Thoracic aorta (tissue), 2 donors: Measurements from ENCODE around the gene ATXN7L1. TPM values are rescaled to one million over a fixed set of nuclear protein-coding genes. Genes with fewer than 3 reads are reported as not detected.

Source experiments
- ATAC-seq: fragments of 150-250 bp; one replicate; pipeline ENCODE4 v1.8.0; 2017; ENCODE audit warnings: low read depth; ENCODE audit not compliant: insufficient number of reproducible peaks, low FRiP score
- DNase-seq: peaks from one replicate; pipeline ENCODE4 v3.0.0-alpha.2; 2020; ENCODE audit warnings: low spot score
- H3K27ac ChIP-seq, 2 donors: fragments of 200-600 bp; sonication (generic); 1 replicate in 1 of 2; 2 replicates in 1 of 2; pipeline ENCODE4 v1.5.1; 2016; ENCODE audit warnings: mild to moderate bottlenecking in 2 of 2, moderate library complexity in 2 of 2
- H3K27me3 ChIP-seq: fragments of 200-600 bp; sonication (generic); replicated peaks from 2 replicates; pipeline ENCODE4 v1.6.0; 2016; ENCODE audit warnings: mild to moderate bottlenecking; ENCODE audit not compliant: insufficient read depth
- H3K36me3 ChIP-seq: fragments of 200-600 bp; sonication (generic); one replicate; pipeline ENCODE4 v1.5.1; 2016
- H3K4me1 ChIP-seq, 2 donors: fragments of 200-600 bp; sonication (generic); 1 replicate in 1 of 2; 2 replicates in 1 of 2; pipeline versions ENCODE4 v1.5.1 to v1.6.0; 2016; ENCODE audit warnings: low read depth in 2 of 2, mild to moderate bottlenecking in 1 of 2; ENCODE audit not compliant: control insufficient read depth in 1 of 2
- H3K4me3 ChIP-seq: fragments of 200-600 bp; sonication (generic); 2 replicates; pipeline ENCODE4 v1.5.1; 2016; ENCODE audit warnings: mild to moderate bottlenecking
- H3K9me3 ChIP-seq: fragments of 200-600 bp; sonication (generic); 2 replicates; pipeline ENCODE4 v1.5.1; 2016
- CTCF ChIP-seq: fragments of 200-600 bp; sonication (generic); IDR thresholded peaks from one replicate; pipeline ENCODE4 v1.5.1; 2019; ENCODE audit warnings: antibody characterized with exemption
- total RNA-seq, 2 donors: library from RNA; depleted of rRNA; stranded (reverse); fragments of >200 nt; gene quantifications; one replicate each; pipeline versions ENCODE4 v1.1.0 to v1.2.3, GENCODE V29; 2016

Gene ATXN7L1
- total RNA-seq, 2 donors from 2014 or later = 11.6 to 13.4 TPM

GRCh38 chr7:105724688-105725087 is 151.7 kb downstream of the ATXN7L1 start:
- H3K27me3 ChIP-seq = no peaks in the 10 kb centered on the region
- no peak for TF ChIP-seq CTCF
- no peaks in the 10 kb centered on the region for H3K9me3 ChIP-seq
- no peak overlapping the region for H3K4me3 ChIP-seq
- no peaks in the 10 kb centered on the region for H3K36me3 ChIP-seq
- H3K4me1 ChIP-seq = no peaks in the 10 kb centered on the region
- ATAC-seq = no peak
- DNase-seq = no peak
- H3K27ac ChIP-seq = no peak overlapping the region

GRCh38 chr7:105723572-105723971 is 152.8 kb downstream of the ATXN7L1 start:
- H3K4me1 ChIP-seq = no peaks in the 10 kb centered on the region
- no peak for TF ChIP-seq CTCF
- H3K4me3 ChIP-seq = no peak overlapping the region
- H3K9me3 ChIP-seq = no peaks in the 10 kb centered on the region
- no peak for ATAC-seq
- H3K27me3 ChIP-seq = no peaks in the 10 kb centered on the region
- DNase-seq = no peak
- no peaks in the 10 kb centered on the region for H3K36me3 ChIP-seq
- H3K27ac ChIP-seq = no peak overlapping the region

GRCh38 chr7:105721571-105722104 is 154.8 kb downstream of the ATXN7L1 start:
- no peak for TF ChIP-seq CTCF
- Histone ChIP-seq H3K4me1 (peaks cover 0 to 3% of the 10 kb centered on the region in 2 donors), H3K27me3 (no peaks in the 10 kb centered on the region), H3K4me3 (no peak overlapping the region), H3K36me3 (no peaks in the 10 kb centered on the region), H3K27ac (no peak overlapping the region), H3K9me3 (no peaks in the 10 kb centered on the region)
- DNase-seq (no peak), ATAC-seq (no peak)

- no peak for TF ChIP-seq CTCF
- Histone ChIP-seq H3K9me3 (no peaks in the 10 kb centered on the region), H3K27me3 (no peaks in the 10 kb centered on the region), H3K36me3 (no peaks in the 10 kb centered on the region), H3K4me3 (no peak overlapping the region), H3K27ac (no peak overlapping the region), H3K4me1 (peaks cover 0 to 3% of the 10 kb centered on the region in 2 donors)
- DNase-seq (no peak), ATAC-seq (no peak)
Observed at GRCh38 chr7:105719919-105720318, 156.5 kb downstream of the ATXN7L1 start.

- Histone ChIP-seq H3K36me3 (no peaks in the 10 kb centered on the region), H3K9me3 (no peaks in the 10 kb centered on the region), H3K27me3 (no peaks in the 10 kb centered on the region), H3K4me3 (no peak overlapping the region), H3K27ac (no peak overlapping the region), H3K4me1 (peaks cover 0 to 3% of the 10 kb centered on the region in 2 donors)
- TF ChIP-seq CTCF = no peak
- DNase-seq (no peak), ATAC-seq (no peak)
Observed at GRCh38 chr7:105719395-105719794, 157.0 kb downstream of the ATXN7L1 start.
